ENCODE data around the gene RALY.

Gene RALY

DNA sequence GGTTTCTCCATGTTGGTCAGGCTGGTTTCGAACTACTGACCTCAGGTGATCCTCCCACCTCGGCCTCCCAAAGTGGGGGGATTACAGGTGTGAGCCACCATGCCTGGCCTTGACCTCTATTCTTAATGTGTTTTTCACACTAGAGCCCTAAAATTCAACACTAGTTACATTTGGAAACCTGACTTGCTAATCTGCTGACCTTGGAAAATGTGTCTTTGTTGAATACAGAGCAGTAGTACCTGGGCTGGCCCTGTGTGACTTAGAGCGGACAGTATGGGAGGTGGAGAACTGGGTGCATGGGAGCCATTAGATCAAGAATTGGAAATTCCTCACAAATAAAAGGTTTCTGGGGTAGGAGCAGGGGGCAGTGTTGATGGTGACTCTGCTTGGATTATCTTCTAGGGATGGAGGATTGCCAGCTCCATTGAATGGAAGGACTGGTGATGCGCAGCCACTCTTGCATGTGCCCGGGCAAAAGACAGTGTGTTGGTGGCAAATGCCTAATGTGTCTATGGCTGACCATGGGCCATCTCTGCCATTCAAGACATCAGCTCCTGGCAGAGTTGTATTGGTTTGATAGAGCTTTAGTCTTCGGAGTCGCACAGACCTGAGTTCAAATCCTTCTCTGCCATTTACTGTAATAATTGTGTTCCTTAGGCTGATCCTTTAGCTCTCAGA is 53.4 kb downstream of the RALY start:
- no peak for DNase-seq (ENCODE audit: low spot score)

DNA sequence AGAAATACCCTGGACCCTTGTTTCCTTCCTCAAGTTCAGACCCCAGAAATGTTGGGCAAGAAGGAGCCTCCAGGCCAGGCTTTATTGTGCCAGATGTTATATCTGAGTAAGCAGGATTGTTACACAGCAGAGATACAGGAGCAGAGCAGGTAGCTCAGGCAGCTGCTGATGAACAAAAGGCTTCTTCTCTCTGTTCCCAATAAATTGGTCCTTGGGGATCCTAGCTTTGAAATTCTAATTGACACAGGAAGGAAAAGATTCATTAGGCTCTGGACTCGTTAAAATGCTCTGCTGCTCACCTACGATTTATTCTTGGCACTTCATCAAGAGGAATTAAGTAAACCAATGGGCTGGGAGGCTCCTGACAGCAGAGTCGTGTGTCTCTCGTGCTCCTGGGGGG is 54.2 kb downstream of the RALY start:
- DNase-seq (ENCODE audit: low spot score): no peak

DNA sequence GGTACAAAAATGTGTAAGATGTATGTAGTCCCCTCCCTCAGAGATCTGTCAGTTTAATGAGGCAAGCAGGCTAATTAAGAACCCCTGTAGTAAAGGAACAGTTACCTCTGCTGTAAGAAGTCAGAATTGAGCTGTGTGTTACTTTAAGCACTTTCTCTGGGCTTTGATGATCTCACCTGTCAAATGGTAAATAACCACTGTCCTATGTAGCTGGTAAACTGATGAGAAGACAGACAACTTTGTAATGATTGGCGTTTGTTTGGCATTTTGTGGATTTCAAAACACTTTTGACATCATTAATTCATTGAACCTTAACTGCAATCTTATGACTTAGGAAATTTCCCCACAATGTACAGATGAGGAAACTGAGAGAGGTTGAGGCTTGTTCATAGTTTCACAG is 55.7 kb downstream of the RALY start:
- no peak for DNase-seq (ENCODE audit: low spot score)

DNA sequence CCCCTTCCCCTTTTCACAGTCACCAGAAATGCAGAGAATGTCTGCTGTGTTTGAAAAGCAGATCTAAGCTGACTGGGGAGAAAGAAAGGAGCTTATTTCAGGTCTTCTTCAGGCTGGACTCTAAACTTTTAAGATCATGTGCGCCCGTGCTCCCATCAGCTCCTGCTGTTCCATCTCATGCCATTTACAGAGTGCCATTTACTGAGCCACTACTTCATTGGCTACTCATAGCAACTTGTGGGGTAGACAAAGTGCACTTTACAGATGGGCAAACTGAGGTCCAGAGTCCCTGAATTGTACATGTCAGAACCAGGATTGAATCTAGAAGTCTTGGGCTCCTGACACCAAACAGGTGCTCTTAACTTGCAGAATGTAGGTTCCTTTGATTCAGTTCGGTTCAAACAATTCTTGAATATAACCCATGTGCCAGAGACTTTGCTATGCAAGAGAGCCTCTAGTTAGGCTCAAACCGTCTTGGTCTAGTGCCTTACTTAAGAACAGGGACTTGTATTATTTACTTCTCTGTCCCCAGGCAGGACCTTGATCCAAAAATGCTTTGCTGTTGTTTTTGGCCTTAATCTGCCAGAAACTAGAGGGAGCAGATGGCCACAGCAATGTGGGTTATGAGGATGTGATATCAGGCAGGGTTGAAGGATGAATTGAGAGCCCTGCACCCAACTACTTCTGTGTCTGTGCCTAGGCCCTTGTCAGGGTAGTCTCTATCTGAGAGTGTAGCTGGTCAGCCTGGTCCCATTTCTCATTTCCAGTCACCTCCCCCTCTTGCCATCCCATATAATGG is 56.4 kb downstream of the RALY start:
- no peak for DNase-seq (ENCODE audit: low spot score)

DNA sequence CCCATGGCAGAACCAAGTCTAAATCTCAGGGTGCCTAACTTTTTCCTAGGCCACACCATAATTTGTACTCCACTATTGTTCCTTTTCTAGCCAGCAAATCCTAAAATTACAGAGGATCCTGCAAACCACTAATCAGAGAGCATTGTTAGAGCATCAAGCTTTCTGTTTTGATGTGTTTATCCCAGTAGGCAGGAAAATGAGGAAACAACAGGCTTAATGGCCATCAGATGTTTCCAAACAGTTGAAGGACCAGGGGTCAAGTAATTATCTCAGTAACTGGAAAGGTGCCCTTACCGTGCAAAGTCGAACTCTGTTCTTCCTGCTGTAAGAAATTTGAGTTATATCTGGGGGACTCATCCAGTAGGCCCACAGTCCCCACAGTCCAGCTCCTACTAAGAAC is 58.7 kb downstream of the RALY start:
- no peak for DNase-seq (ENCODE audit: low spot score)

GRCh38 chr20:34055290-34055689 is 61.6 kb downstream of the RALY start:
- DNase-seq (ENCODE audit: low spot score): no peak

- peak; percentile 7 for DNase-seq (ENCODE audit: low spot score)
Observed at GRCh38 chr20:34058831-34059230, 65.1 kb downstream of the RALY start.

GRCh38 chr20:34060970-34061369 is 67.3 kb downstream of the RALY start:
- no peak for DNase-seq (ENCODE audit: low spot score)

DNA sequence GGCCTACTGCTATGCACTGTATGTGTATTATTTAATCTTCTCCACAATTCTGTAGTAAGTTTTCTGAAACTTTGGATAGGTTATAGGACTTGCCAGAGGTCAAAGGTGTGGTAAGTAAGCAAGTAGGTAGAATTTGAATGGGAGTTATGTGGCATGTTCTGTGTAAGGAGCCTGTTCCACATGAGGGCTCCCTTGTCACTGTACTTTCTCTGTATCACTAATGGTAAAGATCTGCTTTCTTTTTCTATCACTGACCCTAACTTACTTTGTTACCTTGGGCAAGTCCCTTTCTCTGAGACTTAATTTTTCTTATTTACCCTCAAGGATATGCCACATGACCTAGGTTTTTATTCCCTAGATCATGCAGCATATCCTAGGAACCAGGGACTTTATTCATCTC is 68.0 kb downstream of the RALY start:
- DNase-seq (ENCODE audit: low spot score): no peak

- DNase-seq (ENCODE audit: low spot score): no peak
Observed at GRCh38 chr20:34062570-34063482, 69.1 kb downstream of the RALY start.

DNA sequence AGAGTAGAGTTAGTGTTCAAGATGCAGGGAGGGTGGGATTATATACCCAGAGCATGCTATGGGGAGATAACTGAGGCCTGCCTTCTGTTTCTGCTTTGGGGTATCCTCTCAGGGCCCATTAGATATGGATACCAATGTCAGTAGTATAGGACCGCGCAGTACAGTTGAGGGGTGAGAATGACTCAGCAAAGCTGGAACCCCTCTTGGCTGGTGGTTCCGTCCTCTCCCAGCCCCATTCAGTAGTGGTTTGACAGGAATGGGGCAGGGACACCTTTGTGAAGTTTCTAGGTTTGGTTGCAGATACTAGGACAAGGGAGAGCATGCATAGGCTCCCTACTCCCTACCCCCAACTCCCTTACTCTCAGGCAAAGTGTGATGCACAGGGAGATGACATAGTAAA is 70.6 kb downstream of the RALY start:
- DNase-seq (ENCODE audit: low spot score): no peak

DNA sequence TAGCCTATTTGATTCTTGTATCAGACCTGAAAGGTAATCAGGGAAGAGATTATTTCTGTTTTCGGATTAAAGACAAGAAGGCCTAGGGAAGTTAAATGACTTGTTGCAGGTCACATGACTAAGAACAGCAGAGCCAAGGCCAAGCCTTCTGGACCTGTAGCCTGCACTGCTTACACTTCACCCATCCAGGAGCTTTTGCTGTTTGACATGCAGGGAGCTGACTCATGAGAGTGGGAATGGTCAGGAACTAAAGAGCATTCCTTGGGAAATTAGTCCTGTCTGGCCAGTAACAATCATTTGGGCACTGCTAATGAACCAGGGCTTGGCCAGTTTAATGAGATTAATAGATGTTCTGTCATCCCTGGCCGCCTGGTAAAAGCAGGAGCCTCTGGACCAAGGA is 71.5 kb downstream of the RALY start:
- DNase-seq (ENCODE audit: low spot score): no peak

DNA sequence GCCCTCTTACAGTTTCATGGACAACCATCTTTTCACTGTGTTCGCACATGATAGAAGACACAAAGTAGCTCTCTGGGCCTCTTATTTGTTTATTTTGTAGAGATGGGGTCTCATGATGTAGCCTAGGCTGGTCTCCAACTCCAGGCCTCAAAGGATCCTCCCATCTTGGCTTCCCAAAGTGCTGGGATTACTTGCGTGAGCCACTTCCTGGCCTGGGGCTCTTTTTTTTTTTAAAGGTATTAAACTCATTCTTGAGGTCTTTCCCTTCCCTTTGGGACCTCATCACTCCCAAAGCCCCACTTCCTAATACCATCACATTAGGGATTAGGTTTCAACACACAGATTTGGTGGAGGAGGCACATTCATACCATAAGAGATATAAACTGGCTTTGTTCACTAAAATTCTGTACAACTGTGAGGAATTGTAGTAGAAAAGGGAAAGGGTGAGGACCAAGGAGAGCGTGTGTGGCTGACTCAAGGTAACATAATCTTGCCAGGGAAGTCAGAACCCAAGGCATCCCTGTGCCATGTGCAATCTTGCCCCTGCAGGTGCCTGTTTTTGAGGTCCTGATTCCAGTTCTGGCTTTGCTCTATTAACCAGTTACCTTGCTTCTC is 72.9 kb downstream of the RALY start:
- DNase-seq (ENCODE audit: low spot score): no peak

DNA sequence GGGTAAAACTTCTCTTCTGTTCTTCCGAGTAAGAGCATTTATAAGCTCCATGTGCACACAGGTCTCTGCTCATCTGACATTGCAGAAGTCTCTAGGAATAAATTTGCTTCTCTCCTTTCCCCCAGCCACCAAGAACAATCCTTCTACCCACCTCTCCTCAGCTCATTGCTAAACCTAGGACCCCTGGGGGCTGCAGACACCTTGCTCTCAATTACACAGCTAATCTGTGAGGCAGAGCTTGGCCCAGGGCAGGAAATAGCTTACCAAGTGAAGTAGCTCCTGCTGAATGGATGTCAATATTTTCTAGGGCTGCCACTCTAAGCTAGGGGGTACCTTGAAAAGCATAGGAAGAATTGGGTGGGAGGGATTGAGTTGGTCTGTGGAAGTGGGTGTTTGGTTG is 74.3 kb downstream of the RALY start:
- no peak for DNase-seq (ENCODE audit: low spot score)

- peak; percentile 53 for DNase-seq (ENCODE audit: low spot score)
Observed at GRCh38 chr20:34069341-34070078, 75.8 kb downstream of the RALY start.

- no peak for DNase-seq (ENCODE audit: low spot score)
Observed at GRCh38 chr20:34070079-34070439, 76.3 kb downstream of the RALY start.

DNA sequence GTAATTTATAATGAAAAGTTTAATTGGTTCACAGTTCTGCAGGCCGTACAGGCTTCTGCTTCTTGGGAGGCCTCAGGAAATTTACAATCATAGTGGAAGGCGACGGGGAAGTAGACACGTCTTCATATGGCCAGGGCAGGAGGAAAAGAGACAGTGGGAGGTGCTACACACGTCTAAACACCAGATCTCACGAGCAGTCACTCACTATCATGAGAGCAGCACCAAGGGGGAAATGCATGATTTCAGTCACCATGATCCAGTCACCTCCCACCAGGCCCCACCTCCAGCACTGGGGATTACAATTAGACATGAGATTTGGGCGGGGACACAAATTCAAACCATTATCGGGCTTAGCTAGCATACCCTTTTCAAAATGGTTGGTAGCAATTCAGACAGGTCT is 77.1 kb downstream of the RALY start:
- DNase-seq (ENCODE audit: low spot score): no peak

GRCh38 chr20:34072076-34072475 is 78.4 kb downstream of the RALY start:
- no peak for DNase-seq (ENCODE audit: low spot score)

GRCh38 chr20:34072778-34073177 is 79.1 kb downstream of the RALY start:
- DNase-seq (ENCODE audit: low spot score): no peak

- no peak for DNase-seq (ENCODE audit: low spot score)
Observed at GRCh38 chr20:34074101-34074760, 80.5 kb downstream of the RALY start.

DNA sequence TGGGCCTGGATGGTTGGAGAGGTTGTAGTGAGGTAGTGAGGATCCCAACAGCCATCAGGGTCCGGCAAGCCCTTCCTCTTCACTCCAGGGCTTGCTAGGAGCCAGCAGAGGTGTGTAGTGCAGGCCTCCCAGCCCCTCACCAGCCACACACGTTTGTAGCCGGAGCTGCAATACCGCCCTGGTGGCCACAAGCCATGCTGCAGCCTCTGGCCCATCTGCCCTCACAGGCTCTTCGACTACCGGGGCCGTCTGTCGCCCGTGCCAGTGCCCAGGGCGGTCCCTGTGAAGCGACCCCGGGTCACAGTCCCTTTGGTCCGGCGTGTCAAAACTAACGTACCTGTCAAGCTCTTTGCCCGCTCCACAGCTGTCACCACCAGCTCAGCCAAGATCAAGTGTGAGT is 81.9 kb downstream of the RALY start:
- DNase-seq (ENCODE audit: low spot score): no peak

All from CD4-positive, alpha-beta T cell treated with Interleukin-6 at 100 ng/mL for 8 hours (primary cell).